ENCODE results near the gene RANBP6. TPM values are rescaled to one million over a fixed set of nuclear protein-coding genes. Genes with fewer than 3 reads are reported as not detected.

Gene RANBP6
- total RNA-seq, 1 experiment from 2014 or later: 14.1 TPM

DNA sequence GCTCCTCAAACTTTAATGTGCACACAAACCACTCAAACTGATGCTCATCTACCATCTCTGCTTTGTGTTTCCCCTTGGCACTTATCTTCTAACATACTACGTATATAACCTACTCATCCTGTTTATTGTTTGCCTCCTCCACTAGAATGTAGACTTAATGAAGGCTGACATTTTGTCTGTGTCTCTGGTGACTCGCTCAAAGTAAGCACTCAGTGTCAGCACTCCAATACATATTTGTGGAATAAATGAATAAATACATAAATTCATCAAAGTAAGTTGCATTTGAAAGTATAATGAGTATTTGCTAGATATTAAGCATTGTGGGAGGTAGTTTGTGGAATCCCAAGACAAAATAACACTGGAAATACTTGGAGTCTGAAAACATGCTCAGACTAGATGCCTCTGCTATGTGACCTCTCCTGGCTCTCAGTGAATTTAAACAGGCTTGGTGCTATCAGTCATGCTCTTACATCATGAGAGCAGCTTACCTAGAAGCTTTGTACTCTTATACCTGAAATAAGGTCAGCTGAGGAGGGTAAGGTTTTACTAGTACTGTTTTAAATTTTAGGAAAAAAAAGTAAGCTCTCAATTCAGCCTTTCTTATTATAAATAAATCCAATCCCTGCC, 37.0 kb upstream of the RANBP6 start:
- no peaks in the 10 kb centered on the region for H3K36me3 ChIP-seq (ENCODE audit: low read depth, low read length)
- H3K9me3 ChIP-seq (ENCODE audit: low read length): no peaks in the 10 kb centered on the region
- H3F3A ChIP-seq (ENCODE audit: low read length, unreplicated experiment): no peaks in the 10 kb centered on the region
- peaks cover 15% of the 10 kb centered on the region for H3K4me1 ChIP-seq (ENCODE audit: insufficient read depth, low read length)
- intact Hi-C loops (cut with micrococcal nuclease): no loop called here
- no peak overlapping the region for H3K4me2 ChIP-seq (ENCODE audit: low read length)
- no peaks in the 10 kb centered on the region for H3K27me3 ChIP-seq (ENCODE audit: low read length)
- POLR2A ChIA-PET (ENCODE audit: unreplicated experiment): no interaction called here
- peak; percentile 36 for DNase-seq
- no peak overlapping the region for H3K4me3 ChIP-seq (ENCODE audit: low read length)
- no peak overlapping the region for H3K9ac ChIP-seq (ENCODE audit: low read length)
- H3K79me2 ChIP-seq (ENCODE audit: low read length): no peaks in the 10 kb centered on the region
- TF ChIP-seq EZH2phosphoT487 (IDR thresholded peaks at IDR 0.05; ENCODE audit: borderline replicate concordance, low read length): no peak
- TF ChIP-seq, protein P1, sequence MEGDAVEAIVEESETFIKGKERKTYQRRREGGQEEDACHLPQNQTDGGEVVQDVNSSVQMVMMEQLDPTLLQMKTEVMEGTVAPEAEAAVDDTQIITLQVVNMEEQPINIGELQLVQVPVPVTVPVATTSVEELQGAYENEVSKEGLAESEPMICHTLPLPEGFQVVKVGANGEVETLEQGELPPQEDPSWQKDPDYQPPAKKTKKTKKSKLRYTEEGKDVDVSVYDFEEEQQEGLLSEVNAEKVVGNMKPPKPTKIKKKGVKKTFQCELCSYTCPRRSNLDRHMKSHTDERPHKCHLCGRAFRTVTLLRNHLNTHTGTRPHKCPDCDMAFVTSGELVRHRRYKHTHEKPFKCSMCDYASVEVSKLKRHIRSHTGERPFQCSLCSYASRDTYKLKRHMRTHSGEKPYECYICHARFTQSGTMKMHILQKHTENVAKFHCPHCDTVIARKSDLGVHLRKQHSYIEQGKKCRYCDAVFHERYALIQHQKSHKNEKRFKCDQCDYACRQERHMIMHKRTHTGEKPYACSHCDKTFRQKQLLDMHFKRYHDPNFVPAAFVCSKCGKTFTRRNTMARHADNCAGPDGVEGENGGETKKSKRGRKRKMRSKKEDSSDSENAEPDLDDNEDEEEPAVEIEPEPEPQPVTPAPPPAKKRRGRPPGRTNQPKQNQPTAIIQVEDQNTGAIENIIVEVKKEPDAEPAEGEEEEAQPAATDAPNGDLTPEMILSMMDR (conservative IDR thresholded peaks at IDR 0.05; ENCODE audit: low read depth, low read length): no peak
- no peak for TF ChIP-seq EZH2 (IDR thresholded peaks at IDR 0.05; ENCODE audit: low read length, unreplicated experiment)
- H3K9me2 ChIP-seq (replicated peaks; ENCODE audit: low read length): no peaks in the 10 kb centered on the region
- peak overlapping the region; percentile 46 for H3K27ac ChIP-seq (ENCODE audit: low read length)
- CTCF ChIA-PET: no interaction called here
- H4K20me1 ChIP-seq (ENCODE audit: low read length): no peaks in the 10 kb centered on the region
- peak overlapping the region; percentile 25; the same call in 1 of the 2 replicates for H2AFZ ChIP-seq (ENCODE audit: low read length)
- no TSS peak for BruUV-seq (replicated peaks)
- ATAC-seq: peak; percentile 45; the same call in 1 of the 2 replicates

DNA sequence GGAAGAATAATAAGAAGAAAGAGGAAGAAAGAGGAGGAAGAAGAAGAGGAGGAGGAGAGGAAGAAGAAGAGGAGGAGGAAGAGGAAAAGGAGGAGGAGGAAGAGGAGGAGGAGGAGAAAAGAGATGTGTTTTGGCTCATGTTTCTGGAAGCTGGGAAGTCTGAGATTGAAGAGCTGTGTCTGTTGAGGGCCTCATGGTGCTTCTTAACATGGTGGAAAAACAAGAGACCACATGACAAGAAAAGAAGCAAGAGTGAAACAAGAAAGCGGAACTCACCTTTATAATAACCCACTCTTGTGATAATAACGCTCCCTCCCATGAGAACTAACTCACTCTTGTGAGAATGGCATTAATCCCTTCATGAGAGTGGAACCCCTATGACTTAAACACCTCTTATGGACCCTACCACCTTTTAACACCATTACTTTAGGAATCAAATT, 36.1 kb upstream of the RANBP6 start:
- intact Hi-C loops (cut with micrococcal nuclease): no loop called here
- Histone ChIP-seq H3K36me3 (ENCODE audit: low read depth, low read length) (no peaks in the 10 kb centered on the region), H3K27ac (ENCODE audit: low read length) (0 out of 2 replicates have a peak overlapping the region, but pooled peaks have one; percentile 30), H3F3A (ENCODE audit: low read length, unreplicated experiment) (no peaks in the 10 kb centered on the region), H3K9ac (ENCODE audit: low read length) (no peak overlapping the region), H3K4me2 (ENCODE audit: low read length) (no peak overlapping the region), H3K27me3 (ENCODE audit: low read length) (no peaks in the 10 kb centered on the region), H3K9me2 (replicated peaks; ENCODE audit: low read length) (no peaks in the 10 kb centered on the region), H3K4me3 (ENCODE audit: low read length) (no peak overlapping the region), H2AFZ (ENCODE audit: low read length) (peak overlapping the region; percentile 25; the same call in 1 of the 2 replicates), H3K4me1 (ENCODE audit: insufficient read depth, low read length) (peaks cover 15% of the 10 kb centered on the region), H3K9me3 (ENCODE audit: low read length) (no peaks in the 10 kb centered on the region), H4K20me1 (ENCODE audit: low read length) (no peaks in the 10 kb centered on the region), H3K79me2 (ENCODE audit: low read length) (no peaks in the 10 kb centered on the region)
- BruUV-seq (replicated peaks): no TSS peak
- TF ChIP-seq, protein P1 (conservative IDR thresholded peaks at IDR 0.05; ENCODE audit: low read depth, low read length): no peak
- TF ChIP-seq EZH2 (IDR thresholded peaks at IDR 0.05; ENCODE audit: low read length, unreplicated experiment): no peak
- TF ChIP-seq EZH2phosphoT487 (IDR thresholded peaks at IDR 0.05; ENCODE audit: borderline replicate concordance, low read length): no peak
- ChIA-PET CTCF (interaction anchor here (0.5 kb wide), 1 partner anchor 43 kb away, joined by 4 read pairs; a partner anchor contains a TSS), POLR2A (ENCODE audit: unreplicated experiment) (no interaction called here)
- DNase-seq: no peak
- no peak for ATAC-seq

DNA sequence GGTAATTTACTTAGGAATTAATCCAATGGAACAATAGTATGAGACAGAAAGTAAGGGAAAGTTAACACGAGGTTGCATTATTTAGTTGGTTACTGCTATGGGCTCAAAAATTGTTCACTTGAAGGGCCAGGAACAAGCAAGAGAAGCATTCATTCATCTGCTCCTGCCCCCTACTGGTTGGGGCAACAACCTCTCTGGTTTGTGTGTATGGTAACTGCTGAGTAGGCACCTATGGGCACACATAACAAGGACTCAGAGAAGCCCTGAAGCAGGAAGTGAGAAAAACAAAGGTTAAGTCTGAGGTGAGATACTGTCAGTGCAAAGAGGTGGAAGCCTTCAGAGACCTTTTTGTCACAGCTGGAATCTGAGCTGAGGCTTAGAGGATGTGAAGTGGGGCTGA, 34.4 kb upstream of the RANBP6 start:
- POLR2A ChIA-PET (ENCODE audit: unreplicated experiment): no interaction called here
- no peak overlapping the region for H3K9ac ChIP-seq (ENCODE audit: low read length)
- H3K4me3 ChIP-seq (ENCODE audit: low read length): no peak overlapping the region
- H3K27me3 ChIP-seq (ENCODE audit: low read length): no peaks in the 10 kb centered on the region
- H3K36me3 ChIP-seq (ENCODE audit: low read depth, low read length): no peaks in the 10 kb centered on the region
- TF ChIP-seq, protein P1 (conservative IDR thresholded peaks at IDR 0.05; ENCODE audit: low read depth, low read length): peak; percentile 71
- no peak for TF ChIP-seq EZH2phosphoT487 (IDR thresholded peaks at IDR 0.05; ENCODE audit: borderline replicate concordance, low read length)
- no peak for TF ChIP-seq EZH2 (IDR thresholded peaks at IDR 0.05; ENCODE audit: low read length, unreplicated experiment)
- H3F3A ChIP-seq (ENCODE audit: low read length, unreplicated experiment): no peaks in the 10 kb centered on the region
- ATAC-seq (no peak), DNase-seq (peak; percentile 55)
- H4K20me1 ChIP-seq (ENCODE audit: low read length): no peaks in the 10 kb centered on the region
- intact Hi-C loops (cut with micrococcal nuclease): no loop called here
- no peaks in the 10 kb centered on the region for H3K9me3 ChIP-seq (ENCODE audit: low read length)
- BruUV-seq (replicated peaks): no TSS peak
- H2AFZ ChIP-seq (ENCODE audit: low read length): no peak overlapping the region
- CTCF ChIA-PET: no interaction called here
- no peaks in the 10 kb centered on the region for H3K9me2 ChIP-seq (replicated peaks; ENCODE audit: low read length)
- no peak overlapping the region for H3K4me2 ChIP-seq (ENCODE audit: low read length)
- H3K79me2 ChIP-seq (ENCODE audit: low read length): no peaks in the 10 kb centered on the region
- no peak overlapping the region for H3K27ac ChIP-seq (ENCODE audit: low read length)
- peaks cover 6% of the 10 kb centered on the region for H3K4me1 ChIP-seq (ENCODE audit: insufficient read depth, low read length)

Measured in PC-3 (cell line).